Gastrocnemius medialis (tissue), 4 donors: ENCODE measurements around the gene INPP5D.

Source experiments
- CTCF ChIP-seq, 5 experiments: fragments of 450-650 bp in 3 of 5; fragments of 200-600 bp in 2 of 5; sonication (generic) in 2 of 5; IDR thresholded peaks in 4 of 5; conservative IDR thresholded peaks in 1 of 5; 1 replicate in 4 of 5; 2 replicates in 1 of 5; pipeline ENCODE4 v1.5.1; 2016 to 2019; ENCODE audit warnings: antibody characterized with exemption in 5 of 5, mild to moderate bottlenecking in 3 of 5, moderate library complexity in 3 of 5
- POLR2A ChIP-seq, 2 donors: fragments of 450-650 bp; IDR thresholded peaks; one replicate each; pipeline ENCODE4 v1.6.1; 2017; ENCODE audit warnings: antibody characterized with exemption in 2 of 2, mild to moderate bottlenecking in 2 of 2, moderate library complexity in 2 of 2

- no peak for TF ChIP-seq CTCF (IDR thresholded peaks at IDR 0.05 in 4 of 5, conservative IDR thresholded peaks at IDR 0.05 in 1 of 5)
- no peak for TF ChIP-seq POLR2A (IDR thresholded peaks at IDR 0.05)
Measured at GRCh38 chr2:233145726-233146125, 85.6 kb downstream of the INPP5D start.
